ENCODE measurements around the gene ZNF385B.

DNA sequence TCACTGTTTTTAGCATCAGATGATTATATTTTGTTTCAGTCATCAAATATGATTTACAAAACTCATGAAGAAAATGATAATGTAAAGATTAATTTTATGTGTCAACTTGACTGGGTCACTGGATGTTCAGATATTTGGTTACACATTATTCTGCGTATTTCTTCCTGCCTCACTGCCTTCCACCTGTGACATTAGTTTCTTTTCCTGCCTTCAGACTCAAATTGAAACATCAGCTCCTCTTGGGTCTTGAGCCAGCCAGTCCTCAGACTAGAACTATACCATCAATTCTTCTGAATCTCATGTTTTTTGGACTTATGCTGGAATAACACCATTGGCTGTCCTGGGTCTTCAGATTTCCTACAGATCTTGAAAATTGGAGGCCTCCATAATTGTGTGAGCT lies 96.7 kb downstream of the ZNF385B start:
- TF ChIP-seq CHD2 (IDR thresholded peaks at IDR 0.05; ENCODE audit: low read length, partially characterized antibody) (no peak), RCOR1 (IDR thresholded peaks at IDR 0.05; ENCODE audit: low read length) (no peak), RAD21 (IDR thresholded peaks at IDR 0.05; ENCODE audit: low read length) (no peak), POLR2AphosphoS5 (IDR thresholded peaks at IDR 0.05; ENCODE audit: low read depth, low read length) (no peak), EZH2phosphoT487 (IDR thresholded peaks at IDR 0.05; ENCODE audit: borderline replicate concordance, low read depth) (no peak), JUND (IDR thresholded peaks at IDR 0.05) (no peak)
- TF ChIP-seq, protein P1, sequence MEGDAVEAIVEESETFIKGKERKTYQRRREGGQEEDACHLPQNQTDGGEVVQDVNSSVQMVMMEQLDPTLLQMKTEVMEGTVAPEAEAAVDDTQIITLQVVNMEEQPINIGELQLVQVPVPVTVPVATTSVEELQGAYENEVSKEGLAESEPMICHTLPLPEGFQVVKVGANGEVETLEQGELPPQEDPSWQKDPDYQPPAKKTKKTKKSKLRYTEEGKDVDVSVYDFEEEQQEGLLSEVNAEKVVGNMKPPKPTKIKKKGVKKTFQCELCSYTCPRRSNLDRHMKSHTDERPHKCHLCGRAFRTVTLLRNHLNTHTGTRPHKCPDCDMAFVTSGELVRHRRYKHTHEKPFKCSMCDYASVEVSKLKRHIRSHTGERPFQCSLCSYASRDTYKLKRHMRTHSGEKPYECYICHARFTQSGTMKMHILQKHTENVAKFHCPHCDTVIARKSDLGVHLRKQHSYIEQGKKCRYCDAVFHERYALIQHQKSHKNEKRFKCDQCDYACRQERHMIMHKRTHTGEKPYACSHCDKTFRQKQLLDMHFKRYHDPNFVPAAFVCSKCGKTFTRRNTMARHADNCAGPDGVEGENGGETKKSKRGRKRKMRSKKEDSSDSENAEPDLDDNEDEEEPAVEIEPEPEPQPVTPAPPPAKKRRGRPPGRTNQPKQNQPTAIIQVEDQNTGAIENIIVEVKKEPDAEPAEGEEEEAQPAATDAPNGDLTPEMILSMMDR (IDR thresholded peaks at IDR 0.05): no peak
- TF ChIP-seq, protein P2, sequence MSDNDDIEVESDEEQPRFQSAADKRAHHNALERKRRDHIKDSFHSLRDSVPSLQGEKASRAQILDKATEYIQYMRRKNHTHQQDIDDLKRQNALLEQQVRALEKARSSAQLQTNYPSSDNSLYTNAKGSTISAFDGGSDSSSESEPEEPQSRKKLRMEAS (IDR thresholded peaks at IDR 0.05; ENCODE audit: low read depth): no peak
- TF ChIP-seq, protein P3, sequence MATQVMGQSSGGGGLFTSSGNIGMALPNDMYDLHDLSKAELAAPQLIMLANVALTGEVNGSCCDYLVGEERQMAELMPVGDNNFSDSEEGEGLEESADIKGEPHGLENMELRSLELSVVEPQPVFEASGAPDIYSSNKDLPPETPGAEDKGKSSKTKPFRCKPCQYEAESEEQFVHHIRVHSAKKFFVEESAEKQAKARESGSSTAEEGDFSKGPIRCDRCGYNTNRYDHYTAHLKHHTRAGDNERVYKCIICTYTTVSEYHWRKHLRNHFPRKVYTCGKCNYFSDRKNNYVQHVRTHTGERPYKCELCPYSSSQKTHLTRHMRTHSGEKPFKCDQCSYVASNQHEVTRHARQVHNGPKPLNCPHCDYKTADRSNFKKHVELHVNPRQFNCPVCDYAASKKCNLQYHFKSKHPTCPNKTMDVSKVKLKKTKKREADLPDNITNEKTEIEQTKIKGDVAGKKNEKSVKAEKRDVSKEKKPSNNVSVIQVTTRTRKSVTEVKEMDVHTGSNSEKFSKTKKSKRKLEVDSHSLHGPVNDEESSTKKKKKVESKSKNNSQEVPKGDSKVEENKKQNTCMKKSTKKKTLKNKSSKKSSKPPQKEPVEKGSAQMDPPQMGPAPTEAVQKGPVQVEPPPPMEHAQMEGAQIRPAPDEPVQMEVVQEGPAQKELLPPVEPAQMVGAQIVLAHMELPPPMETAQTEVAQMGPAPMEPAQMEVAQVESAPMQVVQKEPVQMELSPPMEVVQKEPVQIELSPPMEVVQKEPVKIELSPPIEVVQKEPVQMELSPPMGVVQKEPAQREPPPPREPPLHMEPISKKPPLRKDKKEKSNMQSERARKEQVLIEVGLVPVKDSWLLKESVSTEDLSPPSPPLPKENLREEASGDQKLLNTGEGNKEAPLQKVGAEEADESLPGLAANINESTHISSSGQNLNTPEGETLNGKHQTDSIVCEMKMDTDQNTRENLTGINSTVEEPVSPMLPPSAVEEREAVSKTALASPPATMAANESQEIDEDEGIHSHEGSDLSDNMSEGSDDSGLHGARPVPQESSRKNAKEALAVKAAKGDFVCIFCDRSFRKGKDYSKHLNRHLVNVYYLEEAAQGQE (IDR thresholded peaks at IDR 0.05; ENCODE audit: low read depth, low read length): no peak
